GM12878 (cell line): ENCODE results near the gene STK11.

Experiments
- E2F4 ChIP-seq: IDR thresholded peaks from 2 replicates; pipeline ENCODE4 v1.6.1; 2012; ENCODE audit warnings: low read depth, low read length, improper control_type of control experiment
- ELK1 ChIP-seq: IDR thresholded peaks from 2 replicates; pipeline ENCODE4 v1.6.1; 2012; ENCODE audit warnings: low read depth, low read length, improper control_type of control experiment
- ESRRA ChIP-seq: IDR thresholded peaks from 2 replicates; pipeline ENCODE4 v1.6.1; 2012; ENCODE audit warnings: mild to moderate bottlenecking, low read length, improper control_type of control experiment
- HDAC2 ChIP-seq: fragments of 200-600 bp; sonication (generic); IDR thresholded peaks from 2 replicates; pipeline ENCODE4 v1.6.1; 2017
- HDGF ChIP-seq: fragments of 450-650 bp; IDR thresholded peaks from 2 replicates; pipeline ENCODE4 v1.6.1; 2016; ENCODE audit warnings: antibody characterized with exemption
- JUND ChIP-seq: IDR thresholded peaks from 2 replicates; pipeline ENCODE4 v1.6.1; 2012; ENCODE audit warnings: low read depth, mild to moderate bottlenecking, low read length, improper control_type of control experiment, moderate library complexity
- KDM1A ChIP-seq: fragments of 200-600 bp; sonication (generic); IDR thresholded peaks from 2 replicates; pipeline ENCODE4 v1.6.1; 2016; ENCODE audit warnings: borderline replicate concordance
- MXI1 ChIP-seq: fragments of 150-350 bp; IDR thresholded peaks from 2 replicates; pipeline ENCODE4 v1.6.1; 2011; ENCODE audit warnings: low read depth, mild to moderate bottlenecking, inconsistent platforms, low read length, improper control_type of control experiment
- NRF1 ChIP-seq: conservative IDR thresholded peaks from 2 replicates; pipeline ENCODE4 v1.6.1; 2011; ENCODE audit warnings: mild to moderate bottlenecking, low read depth, low read length, improper control_type of control experiment
- POLR2A ChIP-seq: IDR thresholded peaks from 2 replicates; pipeline ENCODE4 v1.6.1; 2011; ENCODE audit warnings: low read depth, mild to moderate bottlenecking, low read length
- TF ChIP-seq, protein P1 (sequence below): fragments of 150-350 bp; IDR thresholded peaks from 2 replicates; pipeline ENCODE4 v1.6.1; 2016; ENCODE audit warnings: low read depth, low read length
- TF ChIP-seq, protein P2 (sequence below), 3 experiments: IDR thresholded peaks in 2 of 3; conservative IDR thresholded peaks in 1 of 3; 2 replicates each; pipeline ENCODE4 v1.5.1; 2011; ENCODE audit warnings: low read depth in 3 of 3, low read length in 3 of 3, mild to moderate bottlenecking in 3 of 3, control low read depth in 2 of 3, moderate library complexity in 2 of 3, inconsistent platforms in 1 of 3, mixed read lengths in 1 of 3; ENCODE audit not compliant: control insufficient read depth in 2 of 3, insufficient read depth in 1 of 3; ENCODE audit errors: extremely low read depth in 1 of 3
- TF ChIP-seq, protein P3 (sequence below): IDR thresholded peaks from 2 replicates; pipeline ENCODE4 v1.6.1; 2011; ENCODE audit warnings: borderline replicate concordance, low read depth, mild to moderate bottlenecking, moderate library complexity, low read length; ENCODE audit not compliant: insufficient read depth, poor library complexity, severe bottlenecking

GRCh38 chr19:1250437-1251260, 45.1 kb downstream of the STK11 start:
- no peak for TF ChIP-seq JUND
- TF ChIP-seq NRF1: no peak
- TF ChIP-seq, protein P1, sequence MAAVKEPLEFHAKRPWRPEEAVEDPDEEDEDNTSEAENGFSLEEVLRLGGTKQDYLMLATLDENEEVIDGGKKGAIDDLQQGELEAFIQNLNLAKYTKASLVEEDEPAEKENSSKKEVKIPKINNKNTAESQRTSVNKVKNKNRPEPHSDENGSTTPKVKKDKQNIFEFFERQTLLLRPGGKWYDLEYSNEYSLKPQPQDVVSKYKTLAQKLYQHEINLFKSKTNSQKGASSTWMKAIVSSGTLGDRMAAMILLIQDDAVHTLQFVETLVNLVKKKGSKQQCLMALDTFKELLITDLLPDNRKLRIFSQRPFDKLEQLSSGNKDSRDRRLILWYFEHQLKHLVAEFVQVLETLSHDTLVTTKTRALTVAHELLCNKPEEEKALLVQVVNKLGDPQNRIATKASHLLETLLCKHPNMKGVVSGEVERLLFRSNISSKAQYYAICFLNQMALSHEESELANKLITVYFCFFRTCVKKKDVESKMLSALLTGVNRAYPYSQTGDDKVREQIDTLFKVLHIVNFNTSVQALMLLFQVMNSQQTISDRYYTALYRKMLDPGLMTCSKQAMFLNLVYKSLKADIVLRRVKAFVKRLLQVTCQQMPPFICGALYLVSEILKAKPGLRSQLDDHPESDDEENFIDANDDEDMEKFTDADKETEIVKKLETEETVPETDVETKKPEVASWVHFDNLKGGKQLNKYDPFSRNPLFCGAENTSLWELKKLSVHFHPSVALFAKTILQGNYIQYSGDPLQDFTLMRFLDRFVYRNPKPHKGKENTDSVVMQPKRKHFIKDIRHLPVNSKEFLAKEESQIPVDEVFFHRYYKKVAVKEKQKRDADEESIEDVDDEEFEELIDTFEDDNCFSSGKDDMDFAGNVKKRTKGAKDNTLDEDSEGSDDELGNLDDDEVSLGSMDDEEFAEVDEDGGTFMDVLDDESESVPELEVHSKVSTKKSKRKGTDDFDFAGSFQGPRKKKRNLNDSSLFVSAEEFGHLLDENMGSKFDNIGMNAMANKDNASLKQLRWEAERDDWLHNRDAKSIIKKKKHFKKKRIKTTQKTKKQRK: no peak
- TF ChIP-seq, protein P2, sequence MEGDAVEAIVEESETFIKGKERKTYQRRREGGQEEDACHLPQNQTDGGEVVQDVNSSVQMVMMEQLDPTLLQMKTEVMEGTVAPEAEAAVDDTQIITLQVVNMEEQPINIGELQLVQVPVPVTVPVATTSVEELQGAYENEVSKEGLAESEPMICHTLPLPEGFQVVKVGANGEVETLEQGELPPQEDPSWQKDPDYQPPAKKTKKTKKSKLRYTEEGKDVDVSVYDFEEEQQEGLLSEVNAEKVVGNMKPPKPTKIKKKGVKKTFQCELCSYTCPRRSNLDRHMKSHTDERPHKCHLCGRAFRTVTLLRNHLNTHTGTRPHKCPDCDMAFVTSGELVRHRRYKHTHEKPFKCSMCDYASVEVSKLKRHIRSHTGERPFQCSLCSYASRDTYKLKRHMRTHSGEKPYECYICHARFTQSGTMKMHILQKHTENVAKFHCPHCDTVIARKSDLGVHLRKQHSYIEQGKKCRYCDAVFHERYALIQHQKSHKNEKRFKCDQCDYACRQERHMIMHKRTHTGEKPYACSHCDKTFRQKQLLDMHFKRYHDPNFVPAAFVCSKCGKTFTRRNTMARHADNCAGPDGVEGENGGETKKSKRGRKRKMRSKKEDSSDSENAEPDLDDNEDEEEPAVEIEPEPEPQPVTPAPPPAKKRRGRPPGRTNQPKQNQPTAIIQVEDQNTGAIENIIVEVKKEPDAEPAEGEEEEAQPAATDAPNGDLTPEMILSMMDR (IDR thresholded peaks at IDR 0.05 in 2 of 3, conservative IDR thresholded peaks at IDR 0.05 in 1 of 3; ENCODE audit: control insufficient read depth in 2 of 3, extremely low read depth in 1 of 3, insufficient read depth in 1 of 3, low read depth in 3 of 3, low read length in 3 of 3): no peak
- TF ChIP-seq, protein P3, sequence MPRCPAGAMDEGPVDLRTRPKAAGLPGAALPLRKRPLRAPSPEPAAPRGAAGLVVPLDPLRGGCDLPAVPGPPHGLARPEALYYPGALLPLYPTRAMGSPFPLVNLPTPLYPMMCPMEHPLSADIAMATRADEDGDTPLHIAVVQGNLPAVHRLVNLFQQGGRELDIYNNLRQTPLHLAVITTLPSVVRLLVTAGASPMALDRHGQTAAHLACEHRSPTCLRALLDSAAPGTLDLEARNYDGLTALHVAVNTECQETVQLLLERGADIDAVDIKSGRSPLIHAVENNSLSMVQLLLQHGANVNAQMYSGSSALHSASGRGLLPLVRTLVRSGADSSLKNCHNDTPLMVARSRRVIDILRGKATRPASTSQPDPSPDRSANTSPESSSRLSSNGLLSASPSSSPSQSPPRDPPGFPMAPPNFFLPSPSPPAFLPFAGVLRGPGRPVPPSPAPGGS: no peak
- TF ChIP-seq ESRRA: no peak
- TF ChIP-seq MXI1: no peak; the same call in 1 of the 2 replicates
- TF ChIP-seq KDM1A: no peak
- no peak for TF ChIP-seq POLR2A
- TF ChIP-seq HDAC2: no peak
- TF ChIP-seq E2F4: no peak
- TF ChIP-seq ELK1: no peak
- TF ChIP-seq HDGF: no peak
